Activated T-cell treated with anti-CD3 and anti-CD28 coated beads, Interleukin-2, amount 50 U/mL, for 72 hours (primary cell): ENCODE data around the gene CDH10. TPM values are rescaled to one million over a fixed set of nuclear protein-coding genes. Genes with fewer than 3 reads are reported as not detected.

Source experiments
- ATAC-seq, 2 donors: fragments of 150-1000 bp; cut with Tn5 transposase; replicated peaks in 1 of 2; 2 replicates each; pipeline ENCODE4 v1.10.0; 2021; ENCODE audit warnings: moderate library complexity in 2 of 2, mild to moderate bottlenecking in 1 of 2
- DNase-seq, 2 donors: peaks; one replicate each; pipeline ENCODE4 v3.0.0; 2021 to 2022; ENCODE audit warnings: mixed read lengths in 1 of 2
- H3K27ac Mint-ChIP-seq: one replicate; pipeline ENCODE4 v1.8.0; 2022; ENCODE audit warnings: mild to moderate bottlenecking, moderate library complexity, mixed read lengths
- H3K27me3 Mint-ChIP-seq: one replicate; pipeline ENCODE4 v1.8.0; 2022; ENCODE audit warnings: low read depth, mixed read lengths
- H3K36me3 Mint-ChIP-seq, 2 donors: one replicate each; pipeline ENCODE4 v1.8.0; 2022; ENCODE audit warnings: mixed read lengths in 2 of 2, mild to moderate bottlenecking in 1 of 2; ENCODE audit not compliant: insufficient read depth in 2 of 2
- H3K4me1 Mint-ChIP-seq: one replicate; pipeline ENCODE4 v1.8.0; 2022; ENCODE audit warnings: low read depth, mixed read lengths
- H3K4me3 Mint-ChIP-seq, 2 donors: one replicate each; pipeline ENCODE4 v1.8.0; 2022; ENCODE audit warnings: mild to moderate bottlenecking in 2 of 2, mixed read lengths in 2 of 2, moderate library complexity in 2 of 2
- H3K9me3 Mint-ChIP-seq, 2 donors: one replicate each; pipeline ENCODE4 v1.8.0; 2022; ENCODE audit warnings: mixed read lengths in 2 of 2
- total RNA-seq, 2 donors: library from RNA; stranded (reverse); gene quantifications; one replicate each; pipeline ENCODE4 v1.2.3, GENCODE V29; 2022

Gene CDH10
- total RNA-seq, 2 donors from 2014 or later, result not detected

- Mint-ChIP-seq H3K9me3 (peaks cover 0 to 2% of the 10 kb centered on the region in 2 donors), H3K4me3 (no peak overlapping the region), H3K27ac (no peak overlapping the region), H3K36me3 (no peaks in the 10 kb centered on the region), H3K27me3 (no peaks in the 10 kb centered on the region), H3K4me1 (no peaks in the 10 kb centered on the region)
- DNase-seq (no peak), ATAC-seq (no peak)
Observed at GRCh38 chr5:24505258-24505657, 139.5 kb downstream of the CDH10 start.

- H3K9me3 Mint-ChIP-seq, result peaks cover 0 to 2% of the 10 kb centered on the region in 2 donors
- no peak overlapping the region for H3K27ac Mint-ChIP-seq
- ATAC-seq, result no peak
- H3K27me3 Mint-ChIP-seq, result no peaks in the 10 kb centered on the region
- no peak overlapping the region for H3K4me3 Mint-ChIP-seq
- no peaks in the 10 kb centered on the region for H3K36me3 Mint-ChIP-seq
- H3K4me1 Mint-ChIP-seq, result no peaks in the 10 kb centered on the region
- no peak for DNase-seq
Observed at GRCh38 chr5:24497591-24498157, 147.1 kb downstream of the CDH10 start.

GRCh38 chr5:24497145-24497544, 147.6 kb downstream of the CDH10 start:
- Mint-ChIP-seq H3K36me3 (no peaks in the 10 kb centered on the region), H3K4me1 (no peaks in the 10 kb centered on the region), H3K27ac (no peak overlapping the region), H3K27me3 (no peaks in the 10 kb centered on the region), H3K9me3 (peaks cover 0 to 2% of the 10 kb centered on the region in 2 donors), H3K4me3 (no peak overlapping the region)
- ATAC-seq, result no peak
- no peak for DNase-seq

GRCh38 chr5:24496268-24496667, 148.5 kb downstream of the CDH10 start:
- peaks cover 0 to 2% of the 10 kb centered on the region in 2 donors for H3K9me3 Mint-ChIP-seq
- no peaks in the 10 kb centered on the region for H3K4me1 Mint-ChIP-seq
- no peak overlapping the region for H3K27ac Mint-ChIP-seq
- ATAC-seq, result no peak
- H3K27me3 Mint-ChIP-seq, result no peaks in the 10 kb centered on the region
- DNase-seq, result no peak
- no peaks in the 10 kb centered on the region for H3K36me3 Mint-ChIP-seq
- H3K4me3 Mint-ChIP-seq, result no peak overlapping the region

GRCh38 chr5:24492229-24492628, 152.5 kb downstream of the CDH10 start:
- H3K9me3 Mint-ChIP-seq, result peaks cover 0 to 2% of the 10 kb centered on the region in 2 donors
- H3K36me3 Mint-ChIP-seq, result no peaks in the 10 kb centered on the region
- DNase-seq (no peak), ATAC-seq (no peak)
- no peaks in the 10 kb centered on the region for H3K4me1 Mint-ChIP-seq
- H3K4me3 Mint-ChIP-seq, result no peak overlapping the region
- H3K27me3 Mint-ChIP-seq, result no peaks in the 10 kb centered on the region
- H3K27ac Mint-ChIP-seq, result no peak overlapping the region

- H3K9me3 Mint-ChIP-seq, result no peaks in the 10 kb centered on the region
- no peak overlapping the region for H3K4me3 Mint-ChIP-seq
- ATAC-seq (no peak), DNase-seq (no peak)
- no peaks in the 10 kb centered on the region for H3K27me3 Mint-ChIP-seq
- no peak overlapping the region for H3K27ac Mint-ChIP-seq
- H3K36me3 Mint-ChIP-seq, result no peaks in the 10 kb centered on the region
- H3K4me1 Mint-ChIP-seq, result no peaks in the 10 kb centered on the region
Observed at GRCh38 chr5:24491490-24491889, 153.3 kb downstream of the CDH10 start.

GRCh38 chr5:24487368-24488229, 157.2 kb downstream of the CDH10 start:
- Mint-ChIP-seq H3K9me3 (no peaks in the 10 kb centered on the region), H3K4me3 (no peak overlapping the region), H3K27ac (no peak overlapping the region), H3K4me1 (no peaks in the 10 kb centered on the region), H3K27me3 (no peaks in the 10 kb centered on the region), H3K36me3 (no peaks in the 10 kb centered on the region)
- ATAC-seq (no peak), DNase-seq (no peak)

GRCh38 chr5:24480952-24481351, 163.8 kb downstream of the CDH10 start:
- no peaks in the 10 kb centered on the region for H3K4me1 Mint-ChIP-seq
- H3K27me3 Mint-ChIP-seq, result no peaks in the 10 kb centered on the region
- no peaks in the 10 kb centered on the region for H3K9me3 Mint-ChIP-seq
- H3K36me3 Mint-ChIP-seq, result peaks cover 0 to 4% of the 10 kb centered on the region in 2 donors
- DNase-seq (no peak), ATAC-seq (no peak)
- no peak overlapping the region for H3K4me3 Mint-ChIP-seq
- no peak overlapping the region for H3K27ac Mint-ChIP-seq

GRCh38 chr5:24477958-24478357, 166.8 kb downstream of the CDH10 start:
- no peak overlapping the region for H3K27ac Mint-ChIP-seq
- H3K36me3 Mint-ChIP-seq, result peaks cover 0 to 7% of the 10 kb centered on the region in 2 donors
- no peak overlapping the region for H3K4me3 Mint-ChIP-seq
- no peaks in the 10 kb centered on the region for H3K4me1 Mint-ChIP-seq
- DNase-seq (no peak), ATAC-seq (no peak)
- H3K9me3 Mint-ChIP-seq, result peaks cover 4 to 6% of the 10 kb centered on the region in 2 donors
- H3K27me3 Mint-ChIP-seq, result no peaks in the 10 kb centered on the region

GRCh38 chr5:24475101-24475500, 169.7 kb downstream of the CDH10 start:
- ATAC-seq (no peak), DNase-seq (no peak)
- H3K4me1 Mint-ChIP-seq, result no peaks in the 10 kb centered on the region
- peaks cover 4 to 6% of the 10 kb centered on the region in 2 donors for H3K9me3 Mint-ChIP-seq
- no peak overlapping the region for H3K4me3 Mint-ChIP-seq
- no peak overlapping the region for H3K27ac Mint-ChIP-seq
- H3K27me3 Mint-ChIP-seq, result no peaks in the 10 kb centered on the region
- H3K36me3 Mint-ChIP-seq, result peaks cover 0 to 5% of the 10 kb centered on the region in 2 donors

GRCh38 chr5:24474685-24475084, 170.1 kb downstream of the CDH10 start:
- ATAC-seq, result no peak
- no peak overlapping the region for H3K27ac Mint-ChIP-seq
- H3K27me3 Mint-ChIP-seq, result no peaks in the 10 kb centered on the region
- no peak overlapping the region for H3K4me3 Mint-ChIP-seq
- H3K36me3 Mint-ChIP-seq, result peaks cover 0 to 5% of the 10 kb centered on the region in 2 donors
- H3K9me3 Mint-ChIP-seq, result peaks cover 4 to 6% of the 10 kb centered on the region in 2 donors
- DNase-seq, result no peak
- no peaks in the 10 kb centered on the region for H3K4me1 Mint-ChIP-seq

- Mint-ChIP-seq H3K4me1 (no peaks in the 10 kb centered on the region), H3K4me3 (no peak overlapping the region), H3K36me3 (peaks cover 0 to 3% of the 10 kb centered on the region in 2 donors), H3K27me3 (no peaks in the 10 kb centered on the region), H3K9me3 (peaks cover 4 to 6% of the 10 kb centered on the region in 2 donors), H3K27ac (no peak overlapping the region)
- no peak for ATAC-seq
- DNase-seq, result no peak
Observed at GRCh38 chr5:24472518-24472917, 172.3 kb downstream of the CDH10 start.

GRCh38 chr5:24444414-24444813, 200.4 kb downstream of the CDH10 start:
- Mint-ChIP-seq H3K27me3 (no peaks in the 10 kb centered on the region), H3K4me3 (no peak overlapping the region), H3K9me3 (peaks cover 4 to 13% of the 10 kb centered on the region in 2 donors), H3K27ac (no peak overlapping the region), H3K36me3 (peaks cover 0 to 2% of the 10 kb centered on the region in 2 donors), H3K4me1 (no peaks in the 10 kb centered on the region)
- DNase-seq, result no peak
- ATAC-seq, result no peak
